Measurements from ENCODE around the gene TREX2.

Gene TREX2

DNA sequence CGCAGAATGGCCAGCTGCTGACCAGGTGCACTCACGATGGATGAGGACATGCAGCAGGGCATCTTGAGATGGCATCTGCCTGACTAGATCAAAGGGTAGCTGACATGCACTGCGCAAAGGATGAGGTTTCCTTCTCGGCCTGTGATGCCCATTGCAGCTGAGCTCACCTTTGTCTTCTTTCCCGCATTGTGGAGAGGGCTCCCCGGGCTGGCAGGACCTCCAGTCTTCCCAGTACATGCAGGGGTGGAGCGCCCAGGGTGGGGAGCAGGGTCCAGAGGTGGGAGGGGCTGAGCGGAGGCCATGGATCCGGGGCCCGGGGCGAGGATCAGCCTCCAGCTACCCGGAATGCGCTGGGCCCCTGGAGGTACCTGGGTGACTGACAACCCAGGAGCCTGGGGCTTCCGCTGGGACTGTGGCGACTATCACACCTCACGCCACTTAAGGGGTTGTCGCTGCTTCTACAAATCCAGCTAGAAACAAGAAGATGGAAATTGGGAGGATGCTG is 12.0 kb downstream of the TREX2 start:
- DNase-seq, result no peak

DNA sequence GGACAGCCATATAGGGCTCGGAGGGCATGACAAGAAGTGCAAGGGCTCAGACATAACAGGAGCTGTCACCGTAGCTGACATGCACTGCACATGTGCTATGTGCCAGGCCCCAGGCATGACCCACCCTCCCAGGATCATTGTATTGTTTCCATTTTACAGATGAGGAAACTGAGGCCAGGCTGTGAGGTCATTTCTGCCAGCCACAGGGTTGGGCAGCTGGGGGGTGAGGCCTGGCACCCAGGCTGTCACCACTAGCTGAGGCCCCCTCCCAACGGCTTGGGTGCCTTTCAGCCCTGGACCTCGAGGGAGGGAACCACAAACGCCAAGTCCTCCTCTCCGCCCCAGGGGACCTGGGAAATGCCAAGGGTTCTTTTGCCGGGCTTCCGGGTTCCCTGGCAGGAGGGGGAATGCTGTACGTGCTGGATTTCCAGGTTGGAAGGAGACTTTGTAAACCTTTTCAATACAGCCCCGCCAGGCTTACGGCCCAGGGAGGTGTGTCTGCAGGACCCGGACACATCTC is 12.6 kb downstream of the TREX2 start:
- DNase-seq, result no peak

DNA sequence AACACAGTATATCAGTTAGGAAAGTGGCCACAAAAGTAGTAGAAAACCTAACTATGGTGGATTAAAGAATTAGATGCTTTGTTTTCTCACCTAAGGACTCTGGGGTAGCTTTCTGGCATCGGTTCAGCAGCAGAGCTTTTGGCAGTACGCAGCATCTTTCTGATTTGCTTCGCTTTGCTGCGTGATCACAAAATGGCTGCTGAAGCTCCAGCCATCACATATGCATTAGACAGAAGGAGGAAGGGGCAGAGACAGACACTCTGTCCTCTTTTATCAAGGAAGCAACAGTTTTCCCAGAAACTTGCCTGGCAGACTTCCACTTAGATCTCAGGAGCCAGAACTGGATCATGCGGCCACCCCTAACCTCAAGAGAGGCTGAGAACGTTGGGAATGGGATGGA is 15.1 kb downstream of the TREX2 start:
- DNase-seq, result no peak

DNA sequence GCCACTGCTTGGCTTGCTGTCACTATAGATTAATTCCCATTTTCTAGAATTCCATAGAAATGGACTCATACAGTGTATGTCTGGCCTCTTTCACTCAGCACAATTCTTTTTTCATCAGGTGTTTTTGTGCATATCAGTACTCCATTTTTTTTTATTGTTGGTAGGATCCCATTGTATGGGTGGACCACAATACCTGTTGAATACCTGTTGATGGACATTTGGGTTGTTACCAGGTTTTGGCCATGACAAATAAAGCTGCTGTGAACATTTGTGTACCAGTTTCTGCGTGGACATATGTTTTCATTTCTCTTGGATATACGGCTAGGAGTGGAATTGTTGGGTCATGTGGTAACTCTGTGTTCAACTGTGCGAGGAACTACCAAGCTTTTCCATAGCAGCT is 19.7 kb downstream of the TREX2 start:
- DNase-seq, result no peak

DNA sequence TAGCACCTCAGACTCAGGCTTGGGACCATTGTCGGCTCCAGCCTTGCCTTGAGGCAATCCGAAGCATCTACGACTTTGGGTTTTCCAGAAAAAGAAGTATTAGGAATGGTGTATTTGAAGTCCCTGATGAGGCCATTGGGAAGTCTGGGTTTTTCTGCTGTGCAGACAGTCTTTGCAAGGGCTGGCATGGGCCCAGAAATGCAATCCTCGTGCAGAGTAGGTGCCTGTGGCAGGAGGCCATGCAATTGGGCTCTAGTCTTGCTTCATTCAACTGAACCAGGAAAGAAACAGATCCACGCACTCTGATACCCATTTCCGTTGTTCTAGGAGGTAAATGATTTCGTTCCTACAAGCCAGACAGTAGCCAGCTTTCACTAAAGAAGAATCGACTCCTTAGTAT is 22.2 kb downstream of the TREX2 start:
- DNase-seq, result no peak

DNA sequence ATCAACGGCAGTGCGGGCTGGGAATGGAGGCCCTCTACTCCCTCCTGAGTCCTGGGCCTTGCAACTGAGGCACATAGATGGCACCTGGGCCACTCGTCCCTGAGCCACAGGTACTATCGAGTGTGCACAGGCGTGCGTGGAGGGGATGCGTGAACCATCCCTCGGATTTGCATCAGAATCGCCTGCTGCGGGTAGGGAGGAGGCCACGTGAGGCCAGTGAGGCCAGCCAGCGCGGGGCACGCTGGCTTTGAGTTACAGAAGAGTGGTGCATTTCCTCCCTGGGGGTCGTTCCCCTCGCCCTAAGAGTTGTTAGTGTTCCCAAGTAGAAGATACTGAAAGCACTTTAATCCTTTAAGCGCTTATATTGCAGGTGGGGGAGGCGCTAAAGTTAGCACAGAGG is 24.0 kb downstream of the TREX2 start:
- no peak for DNase-seq

DNA sequence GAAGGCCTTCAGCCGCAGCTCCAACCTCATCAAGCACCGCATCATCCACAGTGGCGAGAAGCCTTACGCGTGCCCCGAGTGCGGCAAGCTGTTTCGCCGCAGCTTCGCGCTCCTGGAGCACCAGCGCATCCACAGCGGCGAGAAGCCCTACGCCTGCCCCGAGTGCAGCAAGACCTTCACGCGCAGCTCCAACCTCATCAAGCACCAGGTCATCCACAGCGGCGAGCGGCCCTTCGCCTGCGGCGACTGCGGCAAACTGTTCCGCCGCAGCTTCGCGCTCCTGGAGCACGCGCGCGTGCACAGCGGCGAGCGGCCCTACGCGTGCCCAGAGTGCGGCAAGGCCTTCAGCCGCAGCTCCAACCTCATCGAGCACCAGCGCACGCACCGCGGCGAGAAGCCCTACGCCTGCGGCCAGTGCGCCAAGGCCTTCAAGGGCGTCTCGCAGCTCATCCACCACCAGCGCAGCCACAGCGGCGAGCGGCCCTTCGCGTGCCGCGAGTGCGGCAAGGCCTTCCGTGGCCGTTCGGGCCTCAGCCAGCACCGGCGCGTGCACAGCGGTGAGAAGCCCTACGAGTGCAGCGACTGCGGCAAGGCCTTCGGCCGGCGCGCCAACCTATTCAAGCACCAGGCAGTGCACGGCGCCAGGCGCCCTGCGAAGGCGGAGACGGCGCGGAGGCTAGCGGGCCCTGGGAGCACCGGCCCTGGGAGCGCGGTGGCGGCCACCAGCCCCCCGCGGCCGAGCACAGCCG is 24.8 kb downstream of the TREX2 start:
- DNase-seq, result no peak

DNA sequence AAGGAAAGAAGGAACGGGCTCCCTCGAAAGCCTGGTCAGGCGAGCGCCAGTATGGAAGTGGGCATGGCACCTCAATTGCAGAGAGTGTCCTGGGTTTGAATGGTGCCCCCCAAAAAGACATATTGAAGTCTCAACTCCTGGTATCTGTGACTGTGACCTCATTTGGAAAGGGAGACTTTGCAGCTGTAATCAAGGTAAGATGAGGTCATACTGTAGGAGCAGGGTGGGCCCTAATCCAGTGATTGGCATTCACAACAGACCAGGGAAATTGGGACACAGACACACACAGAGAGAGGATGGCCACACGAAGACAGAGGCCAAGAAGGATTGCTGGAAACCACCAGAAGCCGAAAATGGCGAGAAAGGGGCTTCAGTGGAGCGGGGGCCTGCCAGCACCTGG is 28.2 kb downstream of the TREX2 start:
- DNase-seq, result no peak

DNA sequence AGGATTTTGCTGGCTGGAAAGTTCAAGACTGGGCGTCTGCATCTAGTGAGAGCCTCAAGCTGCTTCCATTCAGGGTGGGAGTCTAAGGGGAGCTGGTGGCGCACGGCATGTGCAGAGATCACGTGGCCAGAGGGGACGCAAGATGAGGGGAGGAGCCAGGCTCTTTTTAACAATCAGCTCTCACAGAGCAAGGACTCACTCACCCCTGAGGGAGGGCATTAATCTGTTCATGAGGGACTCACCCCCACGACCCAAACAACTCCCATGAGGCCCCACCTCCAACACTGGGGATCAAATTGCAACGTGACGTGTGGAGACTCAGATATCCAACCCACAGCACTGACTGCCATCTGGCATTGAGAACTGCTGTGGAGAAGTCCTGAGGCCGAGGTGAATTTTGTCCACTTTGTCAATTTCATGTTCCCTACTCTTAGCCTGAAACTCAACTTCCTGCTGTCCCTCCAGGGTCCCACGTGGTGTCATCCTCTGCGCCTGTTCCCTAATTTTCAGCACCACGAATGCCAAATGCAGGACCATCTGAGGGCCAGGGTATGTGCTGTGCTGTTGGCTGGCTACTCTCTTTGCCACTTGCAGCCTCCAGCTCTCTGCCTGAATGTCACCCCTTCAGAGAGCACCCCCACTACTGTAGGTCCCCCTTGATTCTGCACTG is 28.9 kb downstream of the TREX2 start:
- DNase-seq, result peak; percentile 60 to 92

DNA sequence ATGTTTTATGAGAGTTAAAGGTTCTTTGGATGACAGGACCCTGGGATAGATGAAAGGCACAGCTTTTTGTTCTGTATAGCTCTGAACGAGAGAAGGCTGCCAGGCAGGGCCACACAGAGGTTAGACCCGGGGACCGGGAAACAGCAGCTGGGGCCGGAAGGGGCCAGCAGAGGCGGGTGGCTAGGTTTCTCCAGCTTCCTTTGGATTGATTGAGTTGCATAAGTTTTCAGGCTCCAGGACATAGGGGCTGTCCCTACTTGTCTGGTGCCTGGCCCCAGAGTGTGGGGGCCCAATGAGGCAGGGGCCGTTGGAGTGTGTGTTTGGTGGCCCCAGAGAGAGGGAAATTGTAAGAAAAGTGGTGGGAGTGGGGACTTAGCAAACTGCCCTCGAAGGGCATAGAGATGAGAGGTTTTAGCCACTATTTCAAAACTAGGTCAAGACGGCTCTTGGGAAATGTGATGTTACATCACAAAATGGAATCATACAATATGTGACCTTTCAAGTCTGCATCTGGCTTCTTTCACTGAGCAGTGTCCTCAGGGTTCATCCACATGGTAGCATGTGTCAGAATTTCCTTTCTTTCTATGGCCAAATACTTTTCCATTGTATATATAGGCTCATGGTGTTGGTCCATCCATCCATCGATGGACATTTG is 30.9 kb downstream of the TREX2 start:
- no peak for DNase-seq

DNA sequence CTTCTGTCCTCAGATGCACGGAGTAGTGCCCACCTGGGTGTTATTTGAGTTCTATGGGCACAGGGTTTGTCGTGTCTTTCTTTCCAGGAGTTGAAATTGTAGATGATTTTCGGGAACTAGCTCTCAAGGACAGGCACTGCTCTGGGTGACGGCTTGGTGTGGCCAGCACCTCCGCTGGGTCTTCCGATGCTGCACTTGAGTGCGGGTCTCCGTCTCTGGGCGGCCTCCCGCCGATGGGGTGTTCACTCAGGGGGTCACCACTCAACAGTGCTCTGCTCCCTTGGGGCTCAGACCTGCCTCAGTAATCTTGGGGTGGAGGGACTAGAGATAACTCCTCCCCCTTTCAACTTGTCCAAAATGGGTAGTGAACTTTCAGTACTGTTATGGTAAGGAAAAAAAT is 32.1 kb downstream of the TREX2 start:
- no peak for DNase-seq

DNA sequence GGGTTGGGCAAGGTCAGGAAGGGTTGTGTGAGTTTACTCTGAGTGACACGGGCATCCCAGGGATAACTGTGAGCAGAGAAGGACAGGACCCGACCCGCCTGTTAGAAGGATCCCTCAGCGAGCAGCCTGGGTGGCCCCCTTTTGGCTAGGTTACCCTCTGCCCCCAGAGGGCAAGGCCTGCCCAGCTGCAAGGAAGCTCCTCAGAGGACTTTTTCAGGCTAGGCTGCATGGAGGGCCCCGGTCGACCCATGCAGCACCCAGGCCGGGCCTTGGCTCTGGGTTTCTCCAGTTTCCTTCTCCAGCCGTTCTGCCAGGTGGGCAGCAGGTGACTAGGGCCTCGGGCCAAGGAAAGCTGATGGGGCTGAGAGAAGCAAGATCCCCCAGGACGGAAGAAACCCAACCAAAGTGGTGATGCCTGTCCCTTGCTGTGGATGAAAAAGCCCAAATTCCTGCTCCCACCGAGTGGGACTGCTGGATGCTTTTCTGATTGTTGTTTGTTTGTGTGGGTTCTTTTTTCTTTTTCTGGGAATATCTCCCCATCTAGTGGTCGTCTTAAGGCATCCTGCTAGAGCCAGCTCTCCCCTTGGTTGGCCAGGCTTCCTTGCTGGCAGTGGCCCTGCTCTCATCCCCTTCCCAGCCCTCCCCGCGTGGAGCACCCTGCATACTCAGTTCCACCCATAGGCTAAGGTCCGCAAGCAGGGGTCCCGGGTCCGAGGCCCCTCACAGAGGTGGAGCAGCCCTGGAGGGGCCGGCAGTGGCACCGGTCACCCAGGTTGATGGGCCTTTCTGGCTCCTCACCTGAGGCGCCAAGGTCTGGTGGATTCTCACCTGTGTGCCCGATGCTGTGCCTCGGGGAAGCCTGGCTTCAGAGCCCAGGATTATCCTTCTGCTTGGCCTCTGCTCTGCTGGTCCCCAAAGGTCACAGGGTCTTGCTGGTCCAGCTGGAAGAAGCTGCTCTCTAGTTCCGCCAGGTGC is 32.8 kb downstream of the TREX2 start:
- DNase-seq, result peak in 1 of 2 experiments; percentile 4

DNA sequence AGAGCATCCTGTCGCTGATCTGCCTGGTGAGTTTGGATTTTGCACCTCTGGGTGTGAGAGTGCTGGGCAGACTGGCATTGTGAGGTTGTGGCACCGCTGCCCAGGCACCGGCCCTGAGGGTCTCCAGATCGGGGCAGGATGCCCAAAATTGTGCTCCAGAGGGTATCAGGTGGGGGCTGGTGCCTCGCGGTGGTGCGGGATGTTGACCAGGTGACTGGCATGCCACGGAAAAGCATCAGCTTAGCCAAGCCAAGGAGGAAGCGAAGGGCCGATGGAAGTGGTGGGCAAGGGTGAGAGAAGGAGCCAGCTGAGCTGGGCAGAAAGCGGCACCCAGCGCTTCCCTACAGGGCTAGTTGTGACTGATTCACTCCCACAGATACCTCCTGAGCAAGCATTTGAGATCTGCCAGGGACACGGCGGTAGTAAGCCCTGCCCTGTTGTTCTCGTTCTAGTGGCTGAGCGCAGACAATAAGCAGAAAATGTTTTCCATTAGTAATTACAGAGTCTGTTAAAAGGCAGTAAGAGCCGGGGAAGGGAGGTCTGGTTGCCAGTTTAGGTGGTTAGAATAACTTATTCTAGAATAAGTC is 33.8 kb downstream of the TREX2 start:
- DNase-seq, result no peak

DNA sequence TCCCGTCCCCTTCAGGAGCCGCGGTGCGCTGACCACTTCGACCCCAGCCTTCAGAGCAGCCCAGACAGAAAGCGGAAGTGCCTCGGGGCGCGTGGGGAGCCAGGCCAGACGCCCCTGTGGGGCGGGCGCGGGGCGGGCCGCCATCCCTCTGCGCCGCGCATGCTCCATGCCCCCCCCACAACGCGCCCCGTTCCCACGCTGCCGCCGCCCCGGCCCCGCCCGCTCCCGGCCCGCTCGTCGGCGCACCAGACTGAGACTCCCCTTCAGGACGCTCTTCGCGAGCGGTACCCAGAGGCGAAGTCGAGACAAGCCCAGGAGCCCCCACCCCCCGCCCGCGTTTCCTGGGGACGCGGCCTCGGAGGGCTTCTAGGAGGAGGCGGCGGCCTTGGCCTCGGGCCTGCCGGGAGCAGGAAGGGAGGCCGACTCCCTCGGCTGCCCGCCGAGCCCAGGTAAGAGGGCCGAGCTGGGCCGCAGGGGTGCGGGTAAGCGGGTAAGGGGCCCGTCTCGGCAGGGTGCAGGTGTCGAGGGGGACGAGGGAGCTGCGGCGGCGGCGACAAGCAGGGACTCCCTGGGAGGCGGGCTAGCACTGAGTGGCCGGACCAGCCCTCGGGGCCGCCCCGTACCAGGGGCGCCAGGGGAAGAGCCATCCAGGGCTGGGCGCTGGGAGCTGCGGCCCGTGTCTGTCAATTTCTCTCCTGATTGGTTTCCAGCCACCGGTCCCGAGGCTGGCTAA is 34.4 kb downstream of the TREX2 start, which contains the start of gene ZFP92:
Gene ZFP92 (plus strand): TSS at position 218 of the 733 bp plus-strand sequence. CDS start 6,851 bp downstream, outside the sequence.
- DNase-seq, result peak in 1 of 2 experiments; percentile 29

DNA sequence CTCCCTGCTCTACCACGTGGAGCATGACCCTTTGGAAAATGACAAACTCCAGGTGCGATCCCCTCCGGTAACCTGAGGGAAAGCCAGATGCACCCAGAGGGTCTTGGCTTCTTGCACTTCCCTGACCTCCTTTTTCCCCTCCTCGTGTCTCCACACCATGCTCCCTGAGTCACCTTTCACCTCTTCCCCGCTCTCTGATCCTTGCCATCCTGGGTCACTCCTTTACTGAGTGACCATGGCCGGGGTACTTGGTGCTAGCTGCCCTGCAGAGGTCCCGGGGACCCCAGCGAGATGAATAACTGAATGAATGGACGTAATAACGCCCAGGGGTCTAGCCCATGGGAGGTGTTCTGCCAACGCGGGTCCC is 35.0 kb downstream of the TREX2 start:
- DNase-seq, result no peak

DNA sequence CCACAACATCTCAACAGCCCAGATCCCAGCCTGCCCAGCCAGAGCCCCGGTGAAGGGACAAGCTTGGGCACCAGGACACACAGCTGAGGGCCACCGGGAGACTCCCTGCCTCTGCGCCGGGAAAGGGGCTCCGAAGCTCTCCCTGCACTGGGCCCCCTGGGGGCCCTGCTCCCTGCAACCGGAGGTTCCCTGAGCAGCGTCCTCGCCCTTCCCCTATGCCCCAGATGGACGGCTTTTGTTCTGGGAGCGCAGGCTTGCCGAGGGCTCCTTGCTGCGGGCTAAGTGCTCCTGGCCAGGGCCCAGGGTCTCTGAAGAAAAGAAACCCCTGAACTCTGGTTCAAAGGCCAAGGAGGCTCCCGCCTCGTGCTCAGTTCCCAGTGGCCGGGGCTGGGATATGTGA is 35.5 kb downstream of the TREX2 start:
- DNase-seq, result no peak

DNA sequence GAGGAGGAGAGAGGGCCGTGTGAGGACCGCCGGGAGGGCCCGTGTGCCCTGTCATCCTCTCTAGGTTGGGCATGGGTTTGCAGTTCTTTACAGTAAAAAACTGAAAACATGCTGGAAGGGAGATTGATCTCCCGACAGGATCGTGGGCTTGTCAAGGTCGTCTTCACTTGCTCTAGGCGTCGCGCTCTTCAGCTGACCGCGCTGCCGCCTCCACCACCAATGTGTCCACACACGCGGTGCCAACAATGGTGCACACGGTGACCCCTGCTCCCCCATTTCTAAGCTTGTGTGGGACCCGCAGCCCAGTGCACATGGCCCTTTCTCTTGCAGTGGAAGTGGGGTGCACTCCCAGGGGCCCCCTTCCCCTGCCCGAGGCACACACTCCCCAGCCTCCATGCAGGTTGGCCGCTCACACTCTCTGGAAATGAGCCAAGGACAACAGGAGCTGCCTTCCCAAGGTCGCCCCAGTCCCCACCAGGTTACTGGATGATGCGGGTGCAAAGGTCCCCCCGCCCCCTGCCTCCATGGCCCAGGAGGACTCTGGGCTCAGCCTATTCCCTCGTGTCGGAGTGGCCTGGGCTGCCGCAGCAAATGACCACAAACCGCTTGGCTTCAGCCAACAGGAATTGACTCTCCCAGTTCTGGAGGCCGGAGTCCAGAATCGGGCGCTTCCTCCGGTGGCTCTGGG is 36.3 kb downstream of the TREX2 start:
- no peak for DNase-seq

DNA sequence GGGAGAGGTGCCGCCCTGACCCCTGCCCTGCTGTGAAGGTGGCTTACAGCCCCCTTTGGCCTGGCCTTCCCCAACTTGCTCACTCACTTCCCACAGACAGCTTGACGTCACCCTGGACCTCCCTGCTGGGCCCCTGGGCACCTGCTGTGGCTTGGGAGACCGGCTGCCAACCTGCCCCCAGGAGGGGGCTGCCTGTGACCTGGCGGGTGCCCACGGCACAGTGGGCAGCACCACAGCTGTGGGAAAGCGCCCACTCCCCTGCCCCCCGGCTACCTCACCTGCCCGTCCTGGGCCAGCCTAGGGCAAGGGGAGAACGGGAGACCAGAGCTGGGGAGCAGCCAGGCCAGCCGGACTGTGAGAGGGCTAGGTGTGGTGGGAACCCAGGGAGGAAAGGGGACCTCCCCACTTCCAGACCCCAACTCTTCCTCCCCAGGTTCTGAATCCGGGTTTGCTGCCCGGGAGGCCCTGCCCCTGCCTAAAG is 36.9 kb downstream of the TREX2 start:
- no peak for DNase-seq

DNA sequence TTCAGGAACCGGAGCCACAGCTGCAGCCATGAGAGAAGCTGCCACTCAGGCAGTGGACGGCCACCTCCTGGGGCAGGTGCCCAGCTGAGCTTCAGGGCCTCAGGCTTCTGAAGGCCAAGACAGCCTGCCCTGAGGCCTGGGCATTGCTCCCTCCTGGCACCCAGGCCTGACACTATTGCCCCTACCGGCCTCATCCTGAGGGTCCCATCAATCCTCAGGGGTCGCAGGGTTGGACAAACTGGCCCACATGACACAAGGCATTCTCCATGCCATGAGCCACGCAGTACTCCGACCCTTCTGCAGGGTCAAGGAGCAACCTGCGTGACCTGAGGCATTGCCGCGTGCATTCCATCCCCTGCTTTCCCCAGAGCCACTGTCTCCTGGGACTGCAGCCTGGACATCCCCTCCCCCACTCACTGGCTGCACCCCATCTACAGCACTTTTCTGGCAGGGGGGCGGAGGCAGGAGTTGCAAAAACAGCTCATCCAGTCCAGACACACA is 37.6 kb downstream of the TREX2 start:
- no peak for DNase-seq

DNA sequence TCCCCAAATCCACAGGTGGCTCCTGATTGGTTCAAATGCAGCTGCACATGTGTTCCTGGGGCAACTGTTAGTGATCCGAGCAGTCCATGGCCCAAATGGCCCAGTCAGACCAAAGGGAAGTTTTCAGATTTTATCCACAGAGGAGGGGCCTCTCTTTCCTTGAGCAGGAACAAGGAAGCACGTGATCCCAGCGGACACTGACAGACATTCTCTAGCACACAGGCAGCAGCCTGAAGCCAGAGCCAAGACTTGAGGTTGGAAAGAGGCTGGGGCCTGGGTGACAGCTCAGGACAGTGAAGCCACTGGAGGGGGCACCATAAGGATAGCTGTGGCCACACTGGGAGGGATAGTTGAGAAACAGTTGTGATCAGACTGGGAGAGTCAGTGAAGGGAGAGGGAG is 38.1 kb downstream of the TREX2 start:
- DNase-seq, result no peak

All from NCI-H524 (cell line).